WTC11 (cell line): ENCODE data around the gene SRPX. TPM values are rescaled to one million over a fixed set of nuclear protein-coding genes. Genes with fewer than 3 reads are reported as not detected.

Experiments used
- ATAC-seq: fragments of 200-7000 bp; cut with Tn5 transposase; 2 replicates; pipeline ENCODE4 v1.10.0; 2021; ENCODE audit warnings: mild to moderate bottlenecking, moderate library complexity
- CTCF ChIA-PET: fragments of 300-600 bp; sonication (Branson Sonifier 250); formaldehyde crosslinking; loops from one replicate; lab custom pipeline; 2021; ENCODE audit warnings: antibody characterized with exemption; lab: Charles Lee
- POLR2A ChIA-PET: fragments of 350-600 bp; sonication (Branson Sonifier 250); formaldehyde crosslinking; loops from one replicate; lab custom pipeline; 2021; ENCODE audit warnings: antibody characterized with exemption; lab: Charles Lee
- DNase-seq: peaks from one replicate; pipeline ENCODE4 v3.0.0; 2021; ENCODE audit warnings: low spot score
- H3K27ac Mint-ChIP-seq: 2 replicates; pipeline ENCODE4 v1.8.0; 2021; ENCODE audit warnings: mixed read lengths
- H3K27me3 Mint-ChIP-seq: 2 replicates; pipeline ENCODE4 v1.8.0; 2021; ENCODE audit warnings: low read depth, mild to moderate bottlenecking, moderate library complexity, mixed read lengths
- H3K36me3 Mint-ChIP-seq: 2 replicates; pipeline ENCODE4 v1.8.0; 2021; ENCODE audit warnings: mixed read lengths
- H3K4me1 Mint-ChIP-seq: 2 replicates; pipeline ENCODE4 v1.8.0; 2022; ENCODE audit warnings: mixed read lengths
- H3K4me3 Mint-ChIP-seq: 2 replicates; pipeline ENCODE4 v1.8.0; 2021; ENCODE audit warnings: mild to moderate bottlenecking, moderate library complexity, mixed read lengths
- H3K9me3 Mint-ChIP-seq: 2 replicates; pipeline ENCODE4 v1.8.0; 2021; ENCODE audit warnings: mixed read lengths
- ATF2 ChIP-seq: sonication (generic); formaldehyde crosslinking; IDR thresholded peaks from 2 replicates; pipeline ENCODE4 v1.8.1; 2022; ENCODE audit warnings: low read depth, missing genetic modification reagents, borderline replicate concordance
- CBFB ChIP-seq: sonication (generic); formaldehyde crosslinking; IDR thresholded peaks from 2 replicates; pipeline ENCODE4 v1.8.1; 2022; ENCODE audit warnings: mild to moderate bottlenecking, low read depth, missing genetic modification reagents
- CREB1 ChIP-seq: sonication (generic); formaldehyde crosslinking; IDR thresholded peaks from 2 replicates; pipeline ENCODE4 v1.8.0; 2023; ENCODE audit warnings: mild to moderate bottlenecking, missing genetic modification reagents
- CTCF ChIP-seq: fragments of 200-600 bp; IDR thresholded peaks from 2 replicates; pipeline ENCODE4 v1.8.0; 2022; ENCODE audit warnings: antibody characterized with exemption
- ETV6 ChIP-seq: sonication (generic); formaldehyde crosslinking; IDR thresholded peaks from 2 replicates; pipeline ENCODE4 v1.8.1; 2022; ENCODE audit warnings: mild to moderate bottlenecking, missing genetic modification reagents
- FOXJ3 ChIP-seq: sonication (generic); formaldehyde crosslinking; IDR thresholded peaks from 2 replicates; pipeline ENCODE4 v1.9.0; 2021; ENCODE audit warnings: missing genetic modification reagents, mild to moderate bottlenecking, borderline replicate concordance
- FOXP1 ChIP-seq: sonication (generic); formaldehyde crosslinking; IDR thresholded peaks from 2 replicates; pipeline ENCODE4 v1.8.0; 2022; ENCODE audit warnings: missing genetic modification reagents, mild to moderate bottlenecking, moderate library complexity, borderline replicate concordance
- HMGA2 ChIP-seq: fragments of 250-450 bp; sonication (Bioruptor Pico); IDR thresholded peaks from 2 replicates; pipeline ENCODE4 v1.4.0; 2021; ENCODE audit warnings: mild to moderate bottlenecking, moderate library complexity
- IRF1 ChIP-seq: sonication (generic); formaldehyde crosslinking; IDR thresholded peaks from 2 replicates; pipeline ENCODE4 v1.8.0; 2023; ENCODE audit warnings: missing genetic modification reagents
- JAZF1 ChIP-seq: fragments of 250-450 bp; sonication (Bioruptor Pico); IDR thresholded peaks from 2 replicates; pipeline ENCODE4 v1.9.0; 2021; ENCODE audit warnings: moderate library complexity, mild to moderate bottlenecking, inconsistent platforms
- MXD4 ChIP-seq: fragments of 250-450 bp; sonication (Bioruptor Pico); IDR thresholded peaks from 2 replicates; pipeline ENCODE4 v1.8.0; 2021; ENCODE audit warnings: mild to moderate bottlenecking, moderate library complexity, borderline replicate concordance
- NFE2L1 ChIP-seq: sonication (generic); formaldehyde crosslinking; IDR thresholded peaks from 2 replicates; pipeline ENCODE4 v1.8.1; 2023; ENCODE audit warnings: missing genetic modification reagents
- NR2C2 ChIP-seq: sonication (generic); formaldehyde crosslinking; IDR thresholded peaks from 2 replicates; pipeline ENCODE4 v1.8.0; 2022; ENCODE audit warnings: mild to moderate bottlenecking, missing genetic modification reagents
- SMAD3 ChIP-seq: sonication (generic); formaldehyde crosslinking; IDR thresholded peaks from 2 replicates; pipeline ENCODE4 v1.8.0; 2022; ENCODE audit warnings: missing genetic modification reagents, mild to moderate bottlenecking, borderline replicate concordance
- SP1 ChIP-seq: sonication (generic); formaldehyde crosslinking; conservative IDR thresholded peaks from 2 replicates; pipeline ENCODE4 v1.8.1; 2022; ENCODE audit warnings: missing genetic modification reagents
- STAT6 ChIP-seq: sonication (generic); formaldehyde crosslinking; conservative IDR thresholded peaks from 2 replicates; pipeline ENCODE4 v1.8.1; 2023; ENCODE audit warnings: mild to moderate bottlenecking, low read depth, missing genetic modification reagents, moderate library complexity
- TCF7 ChIP-seq: sonication (generic); formaldehyde crosslinking; IDR thresholded peaks from 2 replicates; pipeline ENCODE4 v1.8.0; 2022; ENCODE audit warnings: mild to moderate bottlenecking, low read depth, missing genetic modification reagents, moderate library complexity
- TEAD1 ChIP-seq: sonication (generic); formaldehyde crosslinking; IDR thresholded peaks from 2 replicates; pipeline ENCODE4 v1.8.0; 2022; ENCODE audit warnings: mild to moderate bottlenecking, missing genetic modification reagents
- TP53 ChIP-seq: sonication (generic); formaldehyde crosslinking; IDR thresholded peaks from 2 replicates; pipeline ENCODE4 v1.8.1; 2023; ENCODE audit warnings: mild to moderate bottlenecking, missing genetic modification reagents
- ZNF219 ChIP-seq: sonication (generic); formaldehyde crosslinking; IDR thresholded peaks from 2 replicates; pipeline ENCODE4 v1.8.0; 2023; ENCODE audit warnings: missing genetic modification reagents, mild to moderate bottlenecking, borderline replicate concordance
- ZNF317 ChIP-seq: sonication (generic); formaldehyde crosslinking; IDR thresholded peaks from 2 replicates; pipeline ENCODE4 v1.8.1; 2023; ENCODE audit warnings: low read depth, mild to moderate bottlenecking, moderate library complexity, missing genetic modification reagents, borderline replicate concordance
- ZNF416 ChIP-seq: fragments of 250-450 bp; sonication (Bioruptor Pico); IDR thresholded peaks from 2 replicates; pipeline ENCODE4 v1.9.0; 2021; ENCODE audit warnings: mild to moderate bottlenecking, inconsistent platforms
- total RNA-seq: library from RNA; stranded (reverse); gene quantifications from 3 replicates; pipeline ENCODE4 v1.2.3, GENCODE V29; 2021
- TF ChIP-seq, protein P1 (sequence below): sonication (generic); formaldehyde crosslinking; IDR thresholded peaks from 2 replicates; pipeline ENCODE4 v1.8.0; 2022; ENCODE audit warnings: mild to moderate bottlenecking, missing genetic modification reagents
- TF ChIP-seq, protein P2 (sequence below): fragments of 250-450 bp; sonication (Bioruptor Pico); IDR thresholded peaks from 2 replicates; pipeline ENCODE4 v1.9.0; 2021; ENCODE audit warnings: moderate library complexity, mild to moderate bottlenecking, inconsistent platforms, borderline replicate concordance

Gene SRPX
- total RNA-seq, 1 experiment from 2014 or later: 7.7 TPM

DNA sequence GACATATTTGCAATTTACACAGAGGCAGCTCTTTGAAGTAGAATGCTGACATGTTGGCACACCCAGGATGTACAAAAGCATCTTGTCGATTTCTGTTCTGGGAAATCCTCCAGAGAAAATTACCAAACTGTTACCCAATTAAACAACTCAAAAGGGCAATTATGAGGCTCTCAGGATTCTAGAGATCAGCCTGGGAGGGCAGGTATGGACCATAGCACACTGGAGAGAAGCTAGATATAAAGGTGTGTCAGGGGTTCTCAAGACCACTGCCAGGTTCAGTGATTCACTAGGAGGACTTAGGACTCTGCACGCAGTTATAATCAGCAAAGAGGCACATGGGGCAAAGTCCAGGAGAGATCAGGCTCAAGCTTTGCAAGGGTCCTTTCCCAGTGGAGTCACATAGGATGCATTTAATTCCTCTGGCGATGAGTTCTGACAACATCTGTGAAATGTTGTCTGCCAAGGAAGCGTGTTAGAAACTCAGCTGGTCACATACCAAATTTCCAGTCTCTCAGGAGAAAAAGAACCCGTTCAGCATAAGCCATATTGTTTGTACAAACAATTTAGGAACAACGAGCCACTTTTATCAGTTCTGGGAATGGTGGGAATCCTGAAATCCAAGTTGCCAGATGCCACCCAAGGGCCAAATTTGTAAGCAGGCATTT, 113.5 kb downstream of the SRPX start:
- no peaks in the 10 kb centered on the region for H3K9me3 Mint-ChIP-seq
- TF ChIP-seq ZNF317 (CRISPR knock-in tag) (no peak), ZNF416 (CRISPR knock-in tag) (no peak), ZNF219 (CRISPR knock-in tag) (no peak), TCF7 (CRISPR knock-in tag) (no peak), ETV6 (CRISPR knock-in tag) (no peak), TEAD1 (CRISPR knock-in tag) (no peak), NFE2L1 (no peak), MXD4 (CRISPR knock-in tag) (no peak), TP53 (no peak), NR2C2 (no peak), CREB1 (CRISPR knock-in tag) (no peak), SP1 (CRISPR knock-in tag) (no peak), CTCF (no peak), SMAD3 (CRISPR knock-in tag) (no peak), FOXP1 (CRISPR knock-in tag) (no peak)
- TF ChIP-seq, protein P1, sequence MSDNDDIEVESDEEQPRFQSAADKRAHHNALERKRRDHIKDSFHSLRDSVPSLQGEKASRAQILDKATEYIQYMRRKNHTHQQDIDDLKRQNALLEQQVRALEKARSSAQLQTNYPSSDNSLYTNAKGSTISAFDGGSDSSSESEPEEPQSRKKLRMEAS: no peak
- TF ChIP-seq, protein P2, sequence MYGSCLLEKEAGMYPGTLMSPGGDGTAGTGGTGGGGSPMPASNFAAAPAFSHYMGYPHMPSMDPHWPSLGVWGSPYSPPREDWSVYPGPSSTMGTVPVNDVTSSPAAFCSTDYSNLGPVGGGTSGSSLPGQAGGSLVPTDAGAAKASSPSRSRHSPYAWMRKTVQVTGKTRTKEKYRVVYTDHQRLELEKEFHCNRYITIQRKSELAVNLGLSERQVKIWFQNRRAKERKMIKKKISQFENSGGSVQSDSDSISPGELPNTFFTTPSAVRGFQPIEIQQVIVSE: no peak
- H3K4me1 Mint-ChIP-seq: peaks cover 17% of the 10 kb centered on the region
- ChIA-PET POLR2A (no interaction called here), CTCF (interaction anchor here (1.6 kb wide), 1 partner anchor 59 kb away, joined by 4 read pairs; no protein-coding TSS in a partner anchor)
- H3K27ac Mint-ChIP-seq: no peak overlapping the region
- no peak for ATAC-seq
- no peaks in the 10 kb centered on the region for H3K36me3 Mint-ChIP-seq
- no peak overlapping the region for H3K4me3 Mint-ChIP-seq
- peaks cover 7% of the 10 kb centered on the region; the same call in 1 of the 2 replicates for H3K27me3 Mint-ChIP-seq
- DNase-seq: no peak

DNA sequence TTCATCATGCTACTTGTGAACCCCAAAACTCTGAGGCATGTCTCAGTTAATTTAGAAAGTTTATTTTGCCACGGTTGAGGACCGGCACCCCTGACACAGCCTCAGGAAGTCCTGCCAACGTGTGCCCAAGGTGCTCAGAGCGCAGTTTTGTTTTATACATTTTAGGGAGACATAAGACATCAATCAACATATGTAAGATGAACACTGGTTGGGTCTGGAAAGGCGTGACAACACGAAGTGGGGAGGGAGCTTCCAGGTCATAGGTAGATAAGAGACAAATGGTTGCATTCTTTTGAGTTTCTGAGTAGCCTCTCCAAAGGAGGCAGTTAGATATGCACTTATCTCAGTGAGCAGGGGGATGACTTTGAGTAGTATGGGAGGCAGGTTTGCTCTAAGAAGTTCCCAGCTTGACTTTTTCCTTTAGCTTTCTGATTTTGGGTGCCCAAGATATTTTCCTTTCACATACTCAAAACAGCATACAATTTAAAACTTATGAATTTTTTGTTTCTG, 115.4 kb downstream of the SRPX start:
- ATAC-seq: no peak
- H3K9me3 Mint-ChIP-seq: no peaks in the 10 kb centered on the region
- TF ChIP-seq HMGA2 (CRISPR knock-in tag) (no peak), CBFB (CRISPR knock-in tag) (no peak), STAT6 (CRISPR knock-in tag) (no peak), ATF2 (CRISPR knock-in tag) (no peak), IRF1 (CRISPR knock-in tag) (no peak), CREB1 (CRISPR knock-in tag) (no peak), JAZF1 (CRISPR knock-in tag) (no peak), FOXJ3 (CRISPR knock-in tag) (no peak)
- TF ChIP-seq, all 79 proteins: peak for 0
- H3K36me3 Mint-ChIP-seq: no peaks in the 10 kb centered on the region
- CTCF ChIA-PET: interaction anchor here (1.6 kb wide), 1 partner anchor 61 kb away, joined by 4 read pairs; no protein-coding TSS in a partner anchor
- POLR2A ChIA-PET: no interaction called here
- H3K27ac Mint-ChIP-seq: no peak overlapping the region
- H3K4me3 Mint-ChIP-seq: no peak overlapping the region
- no peak for DNase-seq
- H3K4me1 Mint-ChIP-seq: peaks cover 17% of the 10 kb centered on the region
- peaks cover 7% of the 10 kb centered on the region; the same call in 1 of the 2 replicates for H3K27me3 Mint-ChIP-seq
